ENCODE data around the gene CKS1B.

Gene CKS1B

GRCh38 chr1:155022927-155023236, 48.4 kb downstream of the CKS1B start:
- TF ChIP-seq POLR2AphosphoS5 (IDR thresholded peaks at IDR 0.05; ENCODE audit: low read depth, low read length) (no peak), FOXP2 (optimal IDR thresholded peaks at IDR 0.05; ENCODE audit: borderline replicate concordance, extremely low read depth, extremely low read length, insufficient read depth) (no peak), TAF1 (IDR thresholded peaks at IDR 0.05; ENCODE audit: borderline replicate concordance, insufficient read depth, low read length) (no peak), SIN3A (IDR thresholded peaks at IDR 0.05; ENCODE audit: borderline replicate concordance, insufficient read depth, low read length) (no peak), REST (IDR thresholded peaks at IDR 0.05; ENCODE audit: insufficient read depth in 1 of 2, low read depth in 2 of 2, low read length in 2 of 2) (no peak)

GRCh38 chr1:155023627-155024026, 49.1 kb downstream of the CKS1B start:
- TF ChIP-seq REST (IDR thresholded peaks at IDR 0.05; ENCODE audit: insufficient read depth in 1 of 2, low read depth in 2 of 2, low read length in 2 of 2) (no peak), SIN3A (IDR thresholded peaks at IDR 0.05; ENCODE audit: borderline replicate concordance, insufficient read depth, low read length) (no peak), POLR2AphosphoS5 (IDR thresholded peaks at IDR 0.05; ENCODE audit: low read depth, low read length) (no peak), TAF1 (IDR thresholded peaks at IDR 0.05; ENCODE audit: borderline replicate concordance, insufficient read depth, low read length) (no peak), FOXP2 (optimal IDR thresholded peaks at IDR 0.05; ENCODE audit: borderline replicate concordance, extremely low read depth, extremely low read length, insufficient read depth) (no peak)

GRCh38 chr1:155024315-155024714, 49.8 kb downstream of the CKS1B start:
- no peak for TF ChIP-seq POLR2AphosphoS5 (IDR thresholded peaks at IDR 0.05; ENCODE audit: low read depth, low read length)
- no peak for TF ChIP-seq FOXP2 (optimal IDR thresholded peaks at IDR 0.05; ENCODE audit: borderline replicate concordance, extremely low read depth, extremely low read length, insufficient read depth)
- no peak for TF ChIP-seq TAF1 (IDR thresholded peaks at IDR 0.05; ENCODE audit: borderline replicate concordance, insufficient read depth, low read length)
- TF ChIP-seq REST (IDR thresholded peaks at IDR 0.05; ENCODE audit: insufficient read depth in 1 of 2, low read depth in 2 of 2, low read length in 2 of 2) = no peak

GRCh38 chr1:155026154-155026553, 51.7 kb downstream of the CKS1B start:
- TF ChIP-seq FOXP2 (optimal IDR thresholded peaks at IDR 0.05; ENCODE audit: borderline replicate concordance, extremely low read depth, extremely low read length, insufficient read depth) (no peak), POLR2AphosphoS5 (IDR thresholded peaks at IDR 0.05; ENCODE audit: low read depth, low read length) (no peak), SIN3A (IDR thresholded peaks at IDR 0.05; ENCODE audit: borderline replicate concordance, insufficient read depth, low read length) (no peak), REST (IDR thresholded peaks at IDR 0.05; ENCODE audit: insufficient read depth in 1 of 2, low read depth in 2 of 2, low read length in 2 of 2) (no peak), TAF1 (IDR thresholded peaks at IDR 0.05; ENCODE audit: borderline replicate concordance, insufficient read depth, low read length) (no peak)

GRCh38 chr1:155026588-155026987, 52.1 kb downstream of the CKS1B start:
- TF ChIP-seq POLR2AphosphoS5 (IDR thresholded peaks at IDR 0.05; ENCODE audit: low read depth, low read length) (no peak), REST (IDR thresholded peaks at IDR 0.05; ENCODE audit: insufficient read depth in 1 of 2, low read depth in 2 of 2, low read length in 2 of 2) (no peak), SIN3A (IDR thresholded peaks at IDR 0.05; ENCODE audit: borderline replicate concordance, insufficient read depth, low read length) (no peak), FOXP2 (optimal IDR thresholded peaks at IDR 0.05; ENCODE audit: borderline replicate concordance, extremely low read depth, extremely low read length, insufficient read depth) (no peak)
